Measurements from ENCODE around the gene IL27RA.
"Not testable (repeated sequence)": the region's sequence is repeated elsewhere in the genome, so short reads cannot be mapped to it uniquely, and the experiment has no call there.

IL27RA gene

GRCh38 chr19:14000691-14001375 lies 30.7 kb upstream of the IL27RA start:
- DNase-seq = no peak

- no peak for DNase-seq
These were observed 28.9 kb upstream of the IL27RA start for GRCh38 chr19:14002571-14003250.

GRCh38 chr19:14003251-14004055 lies 28.1 kb upstream of the IL27RA start:
- DNase-seq = no peak

GRCh38 chr19:14004619-14005348 lies 26.8 kb upstream of the IL27RA start:
- DNase-seq = no peak

DNA sequence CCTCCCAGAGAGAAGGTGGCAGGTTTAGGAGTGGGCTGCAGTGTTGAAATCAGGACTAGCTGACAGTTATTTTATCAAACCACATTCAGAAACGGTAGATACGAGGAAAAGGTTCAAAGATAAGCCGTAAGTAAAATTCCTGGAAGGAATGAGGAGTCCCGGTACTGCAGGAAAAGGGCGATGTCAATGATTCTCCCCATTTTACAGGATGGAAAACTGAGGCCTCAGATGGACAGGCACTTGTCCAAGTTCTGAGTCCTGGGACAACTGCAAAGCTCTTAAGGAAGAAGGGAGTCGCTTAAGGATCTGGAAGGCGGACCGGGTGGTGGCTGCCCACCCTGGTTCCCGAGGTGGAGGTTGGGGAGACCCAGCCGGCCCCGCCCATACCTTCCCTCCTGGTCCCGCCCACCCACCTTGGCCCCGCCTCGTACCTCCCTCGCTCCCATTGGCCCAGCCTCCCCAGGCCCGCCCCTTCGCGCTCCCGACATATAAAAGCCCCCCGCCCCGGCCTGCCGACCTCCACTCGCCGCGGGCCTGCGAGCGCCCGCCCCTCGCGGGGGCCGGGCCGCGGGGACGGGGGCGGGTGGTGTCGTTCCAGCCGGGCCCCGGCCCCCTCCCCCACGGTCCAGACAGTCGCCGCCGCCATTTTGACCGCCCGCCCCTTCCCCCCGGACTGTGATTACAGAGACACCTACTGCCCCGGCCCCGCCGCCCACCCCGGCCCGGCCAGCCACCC lies 26.0 kb upstream of the IL27RA start:
- DNase-seq = peak; percentile 90

DNA sequence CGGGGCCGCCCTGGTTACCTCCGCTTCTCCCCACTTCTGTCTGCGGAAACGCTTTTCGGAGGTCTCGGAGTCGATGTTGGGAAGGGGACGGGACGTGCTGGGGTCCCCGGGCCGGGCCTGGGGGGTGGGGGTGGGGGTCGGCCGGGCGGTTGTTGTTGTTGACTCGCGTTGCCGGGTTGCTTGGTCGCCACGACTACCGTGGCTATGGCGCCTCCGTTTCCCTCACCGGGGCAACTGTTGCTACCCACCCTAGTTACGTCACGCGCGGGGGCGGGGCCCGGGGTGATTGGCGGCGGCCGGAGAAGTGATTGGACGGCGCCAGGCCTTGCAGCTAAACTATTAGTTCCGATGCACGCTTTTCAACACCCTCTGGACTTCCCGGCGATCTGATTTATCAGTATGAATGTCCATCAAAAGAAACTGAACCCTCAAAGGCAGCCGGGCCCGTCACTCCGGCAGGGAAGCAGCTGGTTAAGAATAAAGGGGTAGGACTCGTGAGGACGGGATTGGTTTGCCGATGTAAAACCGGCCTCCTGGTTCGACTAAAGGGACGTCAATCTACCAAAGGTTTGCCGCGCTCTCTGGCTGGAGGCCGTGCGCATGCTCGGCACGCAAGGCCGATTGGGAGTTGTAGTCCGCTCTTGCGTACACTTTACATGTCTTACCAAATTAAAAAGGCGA lies 25.3 kb upstream of the IL27RA start, which contains the start of gene RFX1:
Gene RFX1 (minus strand): TSS at position 236 of the 681 bp plus-strand sequence. CDS start 12,477 bp downstream, outside the sequence.
- peak; percentile 100 for DNase-seq

GRCh38 chr19:14006766-14007562 lies 24.6 kb upstream of the IL27RA start:
- DNase-seq = no peak

DNA sequence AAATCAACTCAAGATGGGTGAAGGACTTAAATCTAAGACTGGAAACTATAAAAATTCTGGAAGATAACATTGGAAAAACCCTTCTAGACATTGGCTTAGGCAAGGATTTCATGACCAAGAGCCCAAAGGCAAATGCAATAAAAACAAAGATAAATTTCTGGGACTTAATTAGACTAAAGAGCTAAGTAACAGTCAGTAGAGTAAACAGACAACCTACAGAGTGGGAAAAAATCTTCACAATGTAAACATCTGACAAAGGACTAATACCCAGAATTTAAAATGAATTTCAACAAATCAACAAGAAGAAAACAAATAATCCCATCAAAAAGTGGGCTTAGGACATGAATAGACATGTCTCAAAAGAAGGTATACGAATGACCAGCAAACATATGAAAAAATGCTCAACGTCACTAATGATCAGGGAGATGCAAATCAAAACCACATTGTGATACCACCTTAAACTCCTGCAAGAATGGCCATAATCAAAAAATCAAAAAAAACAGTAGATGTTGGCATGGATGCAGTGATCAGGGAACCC lies 19.1 kb upstream of the IL27RA start:
- DNase-seq = no peak

DNA sequence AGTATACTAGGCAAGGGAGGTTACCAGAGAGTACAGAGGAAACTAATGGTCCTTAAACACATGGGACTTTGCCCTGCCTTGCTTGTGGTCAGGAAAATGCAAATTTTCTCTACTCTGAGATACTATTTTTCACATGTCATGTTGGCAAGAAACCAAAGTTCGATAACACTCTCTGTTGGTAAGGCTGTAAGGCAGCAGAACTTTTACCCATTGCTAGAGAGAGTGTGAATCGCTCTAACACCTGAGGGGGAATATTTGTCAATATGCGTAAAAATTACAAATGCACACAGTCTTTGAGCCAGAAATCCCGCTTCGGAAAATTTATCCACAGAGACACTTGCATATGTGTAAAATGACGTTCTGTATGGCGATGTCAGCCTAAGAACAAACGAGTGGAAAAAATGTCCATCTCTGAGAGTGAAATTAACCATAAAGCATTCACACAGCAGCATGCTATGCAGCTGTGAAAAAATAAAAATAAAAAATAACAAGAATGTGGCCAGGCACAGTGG lies 16.0 kb upstream of the IL27RA start:
- DNase-seq = no peak

DNA sequence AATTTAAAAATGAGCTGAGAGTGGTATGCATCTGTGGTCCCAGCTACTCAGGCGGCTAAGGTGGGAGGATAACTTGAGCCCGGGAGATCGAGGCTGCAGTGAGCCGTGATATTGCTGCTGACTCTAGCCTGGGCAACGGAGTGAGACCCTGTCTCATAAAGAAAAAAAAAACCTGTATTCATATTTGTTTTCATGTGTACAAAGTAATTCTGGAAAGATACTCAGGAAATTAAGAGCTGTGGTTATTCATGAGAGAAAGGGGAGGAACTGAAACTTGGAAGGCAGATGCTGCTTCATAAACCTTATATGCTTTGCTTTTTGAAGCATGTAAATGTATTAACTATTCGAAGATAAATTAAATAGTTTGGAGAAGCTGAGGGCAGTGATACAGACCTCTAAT lies 12.5 kb upstream of the IL27RA start:
- DNase-seq = no peak

- DNase-seq = not testable (repeated sequence)
These were observed 11.8 kb upstream of the IL27RA start for GRCh38 chr19:14019739-14020138.

DNA sequence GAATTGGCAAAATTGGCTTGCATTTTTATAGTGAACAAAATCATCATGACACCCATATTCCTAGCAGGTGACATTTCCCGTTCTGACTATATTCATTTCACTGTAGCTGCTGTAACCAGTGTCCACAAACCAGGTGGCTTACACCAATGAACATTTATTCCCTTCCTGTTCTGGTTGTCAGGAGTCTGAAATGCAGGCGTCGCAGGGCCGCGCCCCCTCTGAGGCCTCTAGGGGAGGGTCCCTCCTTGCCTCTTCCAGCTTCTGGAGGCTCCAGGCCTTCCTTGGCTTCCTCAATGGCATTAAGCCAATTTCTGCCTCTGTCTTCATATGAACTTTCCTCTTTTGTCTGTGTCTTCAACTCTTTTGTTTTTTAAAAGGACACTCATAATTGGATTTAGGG lies 10.1 kb upstream of the IL27RA start:
- no peak for DNase-seq

GRCh38 chr19:14022469-14022868 lies 9.1 kb upstream of the IL27RA start:
- no peak for DNase-seq

GRCh38 chr19:14023404-14024235 lies 7.9 kb upstream of the IL27RA start:
- DNase-seq = no peak

GRCh38 chr19:14026652-14027192 lies 4.8 kb upstream of the IL27RA start:
- not testable (repeated sequence) for DNase-seq

DNA sequence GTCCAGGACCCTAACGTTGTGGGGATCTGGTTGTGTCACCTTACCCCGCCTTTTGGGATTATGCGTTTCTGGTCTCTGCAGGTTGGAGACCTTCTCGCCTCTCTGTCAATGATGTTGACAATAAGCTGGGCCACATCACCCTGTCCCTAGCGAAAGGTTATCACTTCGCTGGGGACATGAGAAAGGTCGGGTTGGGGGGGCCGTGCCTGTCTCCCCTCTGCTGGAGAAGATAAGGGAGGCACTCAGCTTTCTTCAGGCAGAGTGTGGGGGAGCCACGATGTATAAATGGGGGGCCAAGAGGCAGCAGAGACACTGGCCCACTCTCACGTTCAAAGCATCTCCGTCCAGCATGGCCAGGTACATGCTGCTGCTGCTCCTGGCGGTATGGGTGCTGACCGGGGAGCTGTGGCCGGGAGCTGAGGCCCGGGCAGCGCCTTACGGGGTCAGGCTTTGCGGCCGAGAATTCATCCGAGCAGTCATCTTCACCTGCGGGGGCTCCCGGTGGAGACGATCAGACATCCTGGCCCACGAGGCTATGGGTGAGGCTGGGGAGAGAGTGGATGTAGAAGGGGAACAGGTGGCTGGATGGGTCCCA lies 3.6 kb upstream of the IL27RA start, which contains the start of gene RLN3:
Gene RLN3 (plus strand): TSS at position 293 of the 595 bp plus-strand sequence. CDS start 57 bp downstream, at position 350.
- DNase-seq = no peak

GRCh38 chr19:14028901-14029300 lies 2.7 kb upstream of the IL27RA start:
- DNase-seq = no peak

DNA sequence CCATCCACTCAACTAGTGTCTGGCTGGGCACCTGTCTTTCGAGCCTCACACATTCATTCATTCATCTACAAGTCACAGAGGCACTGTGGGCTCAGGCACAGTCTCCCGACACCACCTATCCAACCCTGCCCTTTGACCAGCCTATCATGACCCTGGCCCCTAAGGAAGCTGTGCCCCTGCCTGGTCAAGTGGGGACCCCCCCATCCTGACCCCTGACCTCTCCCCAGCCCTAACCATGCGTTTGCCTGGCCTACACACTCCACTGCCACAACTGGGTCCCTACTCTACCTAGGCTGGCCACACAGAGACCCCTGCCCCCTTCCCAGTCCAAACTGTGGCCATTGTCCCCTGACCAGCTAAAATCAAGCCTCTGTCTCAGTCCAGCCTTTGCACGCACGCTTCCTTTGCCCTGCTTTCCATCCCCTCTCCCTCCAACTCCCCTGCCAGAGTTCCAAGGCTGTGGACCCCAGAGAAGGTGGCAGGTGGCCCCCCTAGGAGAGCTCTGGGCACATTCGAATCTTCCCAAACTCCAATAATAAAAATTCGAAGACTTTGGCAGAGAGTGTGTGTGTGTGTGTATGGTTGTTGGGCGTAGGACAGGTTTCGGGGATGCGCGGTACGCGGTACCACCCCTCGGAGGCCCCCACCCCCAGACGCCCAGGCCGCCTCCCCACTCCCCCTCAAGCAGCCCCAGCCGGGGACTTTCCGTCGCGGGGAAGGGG lies 404 bp upstream of the IL27RA start:
- DNase-seq = no peak

All from activated CD4-positive, CD25-positive, alpha-beta regulatory T cell treated with anti-CD3 and anti-CD28 coated beads, Interleukin-2, amount 50 U/mL, for 72 hours (primary cell).